HCT116 (cell line): ENCODE results near the gene PLOD2. TPM values are rescaled to one million over a fixed set of nuclear protein-coding genes. Genes with fewer than 3 reads are reported as not detected.

Source experiments
- ATAC-seq: fragments of 200-7000 bp; cut with Tn5 transposase; 2 replicates; pipeline ENCODE4 v1.9.1; 2020; ENCODE audit warnings: mild to moderate bottlenecking, moderate library complexity
- BruUV-seq: library from RNA; stranded (reverse); fragments of 400-500 nt; replicated peaks from 2 replicates; lab custom pipeline; 2021; lab: Mats Ljungman, UMichigan
- CTCF ChIA-PET: fragments of 300-600 bp; sonication (Branson Sonifier 250); formaldehyde crosslinking; loops from one replicate; lab custom pipeline; 2021; ENCODE audit warnings: antibody characterized with exemption; lab: Charles Lee
- POLR2A ChIA-PET: fragments of 300-600, 350-600 bp; sonication (Branson Sonifier 250); formaldehyde crosslinking; loops from one replicate; lab custom pipeline; 2021; ENCODE audit warnings: antibody characterized with exemption; lab: Charles Lee
- RAD21 ChIA-PET, 2 experiments: fragments of 300-600 bp; sonication (Branson Sonifier 250); formaldehyde crosslinking; loops; one replicate each; lab custom pipeline; 2023; ENCODE audit warnings: low total read pairs in 2 of 2; ENCODE audit not compliant: uncharacterized antibody in 2 of 2, unreplicated experiment in 2 of 2, low non-redundant PET in 1 of 2; lab: Charles Lee
- DNase-seq: peaks from one replicate; pipeline ENCODE4 v3.0.0-alpha.2; 2010; ENCODE audit warnings: low read depth, low spot score
- H2AFZ ChIP-seq: fragments of 200-600 bp; shearing (Covaris generic), sonication (generic); 2 replicates; pipeline ENCODE4 v1.6.1; 2017; ENCODE audit warnings: low read depth, mixed run types, mixed read lengths, antibody characterized with exemption, low read length; ENCODE audit not compliant: poor library complexity, severe bottlenecking
- H3K27ac ChIP-seq: 2 replicates; pipeline ENCODE4 v1.5.1; 2012; ENCODE audit warnings: low read depth, low read length
- H3K27me3 ChIP-seq: fragments of 200-600 bp; sonication (generic); 2 replicates; pipeline ENCODE4 v1.6.1; 2016; ENCODE audit warnings: mixed run types, low read length, mixed read lengths; ENCODE audit not compliant: insufficient read depth
- H3K36me3 ChIP-seq, 2 experiments: fragments of 200-500 bp in 1 of 2; fragments of 200-600 bp in 1 of 2; sonication (Bioruptor generic) in 1 of 2; sonication (generic) in 1 of 2; 2 replicates each; pipeline versions ENCODE4 v1.5.1 to v1.6.1; 2014 to 2016; ENCODE audit warnings: low read length in 2 of 2, inconsistent platforms in 1 of 2, mixed read lengths in 1 of 2, mixed run types in 1 of 2; ENCODE audit not compliant: insufficient read depth in 2 of 2, control insufficient read depth in 1 of 2
- H3K4me1 ChIP-seq, 2 experiments: fragments of 200-600 bp in 1 of 2; sonication (generic) in 1 of 2; 2 replicates each; pipeline versions ENCODE4 v1.5.1 to v1.6.1; 2012 to 2017; ENCODE audit warnings: low read length in 2 of 2, inconsistent platforms in 1 of 2, mild to moderate bottlenecking in 1 of 2, mixed read lengths in 1 of 2, mixed run types in 1 of 2, moderate library complexity in 1 of 2; ENCODE audit not compliant: insufficient read depth in 2 of 2, control insufficient read depth in 1 of 2
- H3K4me2 ChIP-seq: fragments of 200-600 bp; sonication (generic); 2 replicates; pipeline ENCODE4 v1.6.1; 2017; ENCODE audit warnings: mixed run types, low read length, mixed read lengths
- H3K4me3 ChIP-seq, 2 experiments: fragments of 200-600 bp in 1 of 2; sonication (generic) in 1 of 2; replicated peaks in 1 of 2; 2 replicates each; pipeline ENCODE4 v1.5.1; 2011 to 2016; ENCODE audit warnings: low read length in 2 of 2, control low read depth in 1 of 2, low read depth in 1 of 2, mild to moderate bottlenecking in 1 of 2, mixed read lengths in 1 of 2, mixed run types in 1 of 2
- H3K79me2 ChIP-seq: fragments of 200-600 bp; sonication (generic); 2 replicates; pipeline ENCODE4 v1.6.1; 2017; ENCODE audit warnings: mild to moderate bottlenecking, mixed run types, low read length, moderate library complexity, mixed read lengths; ENCODE audit not compliant: insufficient read depth
- H3K9ac ChIP-seq: fragments of 200-600 bp; sonication (generic); 2 replicates; pipeline ENCODE4 v1.6.1; 2016; ENCODE audit warnings: low read length, mixed read lengths
- H3K9me2 ChIP-seq: fragments of 200-600 bp; sonication (generic), shearing (Covaris generic); 2 replicates; pipeline ENCODE4 v1.6.1; 2017; ENCODE audit warnings: mixed run types, mild to moderate bottlenecking, moderate library complexity; ENCODE audit not compliant: insufficient read depth
- H3K9me3 ChIP-seq, 2 experiments: fragments of 200-500 bp in 1 of 2; fragments of 200-600 bp in 1 of 2; sonication (Bioruptor generic) in 1 of 2; sonication (generic) in 1 of 2; 2 replicates each; pipeline ENCODE4 v1.6.1; 2014 to 2017; ENCODE audit warnings: low read length in 2 of 2, mixed read lengths in 2 of 2, inconsistent platforms in 1 of 2, low read depth in 1 of 2, mild to moderate bottlenecking in 1 of 2, mixed run types in 1 of 2, moderate library complexity in 1 of 2; ENCODE audit not compliant: control insufficient read depth in 1 of 2, insufficient read depth in 1 of 2
- H4K20me1 ChIP-seq: fragments of 200-600 bp; sonication (generic), shearing (Covaris generic); 2 replicates; pipeline ENCODE4 v1.6.1; 2017; ENCODE audit warnings: mixed run types, mild to moderate bottlenecking, moderate library complexity; ENCODE audit not compliant: insufficient read depth
- CBX3 ChIP-seq: IDR thresholded peaks from 2 replicates; pipeline ENCODE4 v1.6.1; 2012; ENCODE audit warnings: low read depth
- CEBPB ChIP-seq: IDR thresholded peaks from 2 replicates; pipeline ENCODE4 v1.6.1; 2012; ENCODE audit warnings: low read depth
- EGR1 ChIP-seq: IDR thresholded peaks from 2 replicates; pipeline ENCODE4 v1.6.1; 2012; ENCODE audit warnings: low read depth
- RAD21 ChIP-seq: IDR thresholded peaks from 2 replicates; pipeline ENCODE4 v1.6.1; 2012; ENCODE audit warnings: low read depth, mild to moderate bottlenecking
- SRF ChIP-seq: IDR thresholded peaks from 2 replicates; pipeline ENCODE4 v1.6.1; 2012; ENCODE audit warnings: low read depth
- ZNF274 ChIP-seq: fragments of 200-500 bp; sonication (Bioruptor generic); IDR thresholded peaks from 2 replicates; pipeline ENCODE4 v1.6.1; 2014; ENCODE audit warnings: mild to moderate bottlenecking, low read depth, low read length, inconsistent platforms
- intact Hi-C: fragments of 100-400 bp; cut with micrococcal nuclease; formaldehyde crosslinking; loops from 2 replicates; pipeline ENCODE4 v1.10.0; 2022
- total RNA-seq: library from RNA; stranded (reverse); gene quantifications from one replicate; pipeline ENCODE4 v1.2.1, GENCODE V29; 2021; ENCODE audit not compliant: unreplicated experiment
- TF ChIP-seq, protein P1 (sequence below): IDR thresholded peaks from 2 replicates; pipeline ENCODE4 v1.6.1; 2011; ENCODE audit warnings: mild to moderate bottlenecking, low read length, moderate library complexity; ENCODE audit not compliant: insufficient replicate concordance; ENCODE audit errors: extremely low read depth
- TF ChIP-seq, protein P2 (sequence below): IDR thresholded peaks from 2 replicates; pipeline ENCODE4 v1.6.1; 2012

Gene PLOD2
- total RNA-seq, 1 experiment from 2014 or later, result 25.8 TPM

DNA sequence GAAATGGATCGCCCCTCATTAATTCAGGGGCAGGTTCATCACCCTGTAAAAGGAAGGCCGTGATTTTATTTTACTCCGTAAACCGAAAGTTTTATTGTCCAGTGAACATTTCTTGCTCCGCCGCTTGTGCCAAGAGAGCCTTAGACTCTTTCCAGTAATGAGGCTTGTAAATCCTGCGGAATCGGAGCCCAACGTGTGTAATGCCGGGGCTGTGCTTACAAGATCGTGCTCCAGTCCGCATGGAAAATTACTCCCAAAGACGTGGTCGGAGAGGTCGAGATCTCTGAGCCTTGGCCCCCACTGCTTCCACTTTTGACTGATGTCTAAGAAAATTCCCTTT is 649 bp upstream of the PLOD2 start:
- Histone ChIP-seq H3K27me3 (no peaks in the 10 kb centered on the region), H3K9me2 (no peaks in the 10 kb centered on the region), H2AFZ (peak overlapping the region; percentile 56), H4K20me1 (no peaks in the 10 kb centered on the region), H3K4me3 (peak overlapping the region; percentile 64 to 71), H3K4me2 (peak overlapping the region; percentile 89), H3K9me3 (no peaks in the 10 kb centered on the region), H3K79me2 (no peaks in the 10 kb centered on the region), H3K9ac (peak overlapping the region; percentile 70), H3K27ac (peak overlapping the region; percentile 69), H3K36me3 (no peaks in the 10 kb centered on the region), H3K4me1 (peaks cover 9 to 20% of the 10 kb centered on the region in 2 experiments; a peak in 3 of 4 replicates)
- intact Hi-C loops, result no loop called here
- no peak for ATAC-seq
- BruUV-seq, result TSS peak; percentile 76
- TF ChIP-seq CEBPB (no peak), RAD21 (no peak), EGR1 (no peak), SRF (no peak), CBX3 (no peak), ZNF274 (no peak)
- TF ChIP-seq, protein P1, sequence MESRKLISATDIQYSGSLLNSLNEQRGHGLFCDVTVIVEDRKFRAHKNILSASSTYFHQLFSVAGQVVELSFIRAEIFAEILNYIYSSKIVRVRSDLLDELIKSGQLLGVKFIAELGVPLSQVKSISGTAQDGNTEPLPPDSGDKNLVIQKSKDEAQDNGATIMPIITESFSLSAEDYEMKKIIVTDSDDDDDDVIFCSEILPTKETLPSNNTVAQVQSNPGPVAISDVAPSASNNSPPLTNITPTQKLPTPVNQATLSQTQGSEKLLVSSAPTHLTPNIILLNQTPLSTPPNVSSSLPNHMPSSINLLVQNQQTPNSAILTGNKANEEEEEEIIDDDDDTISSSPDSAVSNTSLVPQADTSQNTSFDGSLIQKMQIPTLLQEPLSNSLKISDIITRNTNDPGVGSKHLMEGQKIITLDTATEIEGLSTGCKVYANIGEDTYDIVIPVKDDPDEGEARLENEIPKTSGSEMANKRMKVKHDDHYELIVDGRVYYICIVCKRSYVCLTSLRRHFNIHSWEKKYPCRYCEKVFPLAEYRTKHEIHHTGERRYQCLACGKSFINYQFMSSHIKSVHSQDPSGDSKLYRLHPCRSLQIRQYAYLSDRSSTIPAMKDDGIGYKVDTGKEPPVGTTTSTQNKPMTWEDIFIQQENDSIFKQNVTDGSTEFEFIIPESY, result no peak
- TF ChIP-seq, protein P2, sequence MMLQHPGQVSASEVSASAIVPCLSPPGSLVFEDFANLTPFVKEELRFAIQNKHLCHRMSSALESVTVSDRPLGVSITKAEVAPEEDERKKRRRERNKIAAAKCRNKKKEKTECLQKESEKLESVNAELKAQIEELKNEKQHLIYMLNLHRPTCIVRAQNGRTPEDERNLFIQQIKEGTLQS, result no peak
- ChIA-PET CTCF (interaction anchor here (1.2 kb wide), 1 partner anchor 26 kb away, joined by 8 read pairs; no protein-coding TSS in a partner anchor), RAD21 (no interaction called here), POLR2A (no interaction called here)
- no peak for DNase-seq
